A549 treated with dexamethasone at 1 μM for 4 hours (cell line): Measurements from ENCODE around the gene TEX36. TPM values are rescaled to one million over a fixed set of nuclear protein-coding genes. Genes with fewer than 3 reads are reported as not detected.

ENCODE experiments used
- total RNA-seq: library from RNA; stranded (reverse); fragments of 200-300 nt; extraction: Qiagen RNA extraction; gene quantifications from 5 replicates; pipeline ENCODE4 v1.2.3, GENCODE V29; 2022

Gene TEX36
- not detected in 5 replicates for total RNA-seq

GRCh38 chr10:125683063-125683462 is at the start of gene TEX36:
TEX36 (minus strand) TSS chr10:125683163; CDS start chr10:125682989, 174 bp downstream.

GRCh38 chr10:125719173-125720001 is 36.4 kb upstream of the TEX36 start, which contains the start of gene EDRF1:
EDRF1 (plus strand) TSS chr10:125719709; CDS start chr10:125719808, 99 bp downstream.

Other genes starting within 250 kb of the TEX36 start
- 10.2 to 17.6 TPM (median 16.2 TPM) in 5 replicates for gene EDRF1, start 36.5 kb upstream of the TEX36 start, total RNA-seq
- gene MMP21, start 92.7 kb upstream of the TEX36 start, total RNA-seq, result not detected in 5 replicates
- gene UROS, start 140.1 kb upstream of the TEX36 start, total RNA-seq, result 55.1 to 58.5 TPM (median 57.8 TPM) in 5 replicates
- gene BCCIP, start 140.4 kb upstream of the TEX36 start, total RNA-seq, result 96.4 to 134 TPM (median 110 TPM) in 5 replicates
- gene DHX32, start 198.1 kb upstream of the TEX36 start, total RNA-seq, result 25.8 to 34.8 TPM (median 31.9 TPM) in 5 replicates
- gene FANK1, start 213.4 kb upstream of the TEX36 start, total RNA-seq, result 1.9 to 3.2 TPM (median 2.4 TPM) in 5 replicates